Activated T-cell treated with anti-CD3 and anti-CD28 coated beads, Interleukin-2, amount 50 U/mL, for 24 hours (primary cell): ENCODE results near the gene IL20RB.

Experiments used
- DNase-seq: peaks from one replicate; pipeline ENCODE4 v3.0.0-alpha.2; 2020
- H3K27ac Mint-ChIP-seq: 2 replicates; pipeline ENCODE4 v1.8.0; 2020; ENCODE audit warnings: mild to moderate bottlenecking, mixed read lengths
- H3K27me3 Mint-ChIP-seq: 2 replicates; pipeline ENCODE4 v1.8.0; 2020; ENCODE audit warnings: mixed read lengths
- H3K36me3 Mint-ChIP-seq: 2 replicates; pipeline ENCODE4 v1.8.0; 2020; ENCODE audit warnings: low read depth, mixed read lengths
- H3K4me1 Mint-ChIP-seq: 2 replicates; pipeline ENCODE4 v1.8.0; 2020; ENCODE audit warnings: low read depth, mixed read lengths
- H3K4me3 Mint-ChIP-seq: 2 replicates; pipeline ENCODE4 v1.8.0; 2020; ENCODE audit warnings: mild to moderate bottlenecking, moderate library complexity, mixed read lengths
- H3K9me3 Mint-ChIP-seq: 2 replicates; pipeline ENCODE4 v1.8.0; 2020; ENCODE audit warnings: mixed read lengths

Gene IL20RB

GRCh38 chr3:137020315-137020714 lies 62.5 kb downstream of the IL20RB start:
- H3K27ac Mint-ChIP-seq: no peak overlapping the region
- DNase-seq: no peak
- no peak overlapping the region for H3K4me3 Mint-ChIP-seq
- no peaks in the 10 kb centered on the region for H3K36me3 Mint-ChIP-seq
- H3K9me3 Mint-ChIP-seq: no peaks in the 10 kb centered on the region
- H3K4me1 Mint-ChIP-seq: no peaks in the 10 kb centered on the region
- H3K27me3 Mint-ChIP-seq: no peaks in the 10 kb centered on the region

DNA sequence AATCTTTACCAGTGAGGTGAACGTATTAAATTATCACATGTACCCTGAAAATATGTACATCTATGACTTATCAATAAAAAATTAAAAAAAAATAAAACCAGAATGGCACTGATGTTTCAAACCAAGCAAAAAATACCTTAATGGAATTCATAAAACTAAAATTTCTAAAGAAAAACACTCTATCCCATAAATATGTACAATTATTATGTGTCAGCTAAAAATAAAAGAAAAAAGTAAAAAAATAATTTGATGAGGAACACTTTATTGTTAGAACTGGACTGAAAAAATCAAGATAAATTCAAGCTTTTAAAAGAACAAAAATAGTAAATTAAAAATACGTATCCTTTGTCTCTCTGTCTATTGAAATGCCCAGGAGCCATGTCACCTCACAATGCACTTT lies 63.1 kb downstream of the IL20RB start:
- no peaks in the 10 kb centered on the region for H3K27me3 Mint-ChIP-seq
- H3K4me3 Mint-ChIP-seq: no peak overlapping the region
- no peak for DNase-seq

GRCh38 chr3:137024348-137024747 lies 66.6 kb downstream of the IL20RB start:
- no peak for DNase-seq
- H3K36me3 Mint-ChIP-seq: no peaks in the 10 kb centered on the region
- H3K27ac Mint-ChIP-seq: no peak overlapping the region
- peaks cover 8% of the 10 kb centered on the region for H3K27me3 Mint-ChIP-seq
- no peak overlapping the region for H3K4me3 Mint-ChIP-seq
- H3K9me3 Mint-ChIP-seq: no peaks in the 10 kb centered on the region
- no peaks in the 10 kb centered on the region for H3K4me1 Mint-ChIP-seq

More for the DNA sequence above, 63.1 kb downstream of the IL20RB start:
- no peaks in the 10 kb centered on the region for H3K9me3 Mint-ChIP-seq
- H3K27ac Mint-ChIP-seq: no peak overlapping the region
- H3K36me3 Mint-ChIP-seq: no peaks in the 10 kb centered on the region
- H3K4me1 Mint-ChIP-seq: no peaks in the 10 kb centered on the region

GRCh38 chr3:137026701-137027100 lies 68.9 kb downstream of the IL20RB start:
- Mint-ChIP-seq H3K27ac (no peak overlapping the region), H3K4me1 (no peaks in the 10 kb centered on the region), H3K27me3 (peaks cover 20% of the 10 kb centered on the region), H3K9me3 (no peaks in the 10 kb centered on the region), H3K36me3 (no peaks in the 10 kb centered on the region), H3K4me3 (no peak overlapping the region)
- DNase-seq: no peak

GRCh38 chr3:137032465-137033120 lies 74.8 kb downstream of the IL20RB start:
- Mint-ChIP-seq H3K4me1 (peaks cover 6% of the 10 kb centered on the region), H3K27me3 (peaks cover 39% of the 10 kb centered on the region), H3K36me3 (no peaks in the 10 kb centered on the region), H3K9me3 (no peaks in the 10 kb centered on the region), H3K27ac (no peak overlapping the region), H3K4me3 (peak overlapping the region; percentile 58)
- peak; percentile 84 for DNase-seq

GRCh38 chr3:137035631-137036030 lies 77.8 kb downstream of the IL20RB start:
- Mint-ChIP-seq H3K36me3 (no peaks in the 10 kb centered on the region), H3K27ac (no peak overlapping the region), H3K4me3 (no peak overlapping the region), H3K4me1 (peaks cover 6% of the 10 kb centered on the region), H3K9me3 (no peaks in the 10 kb centered on the region), H3K27me3 (peaks cover 26% of the 10 kb centered on the region)
- no peak for DNase-seq

DNA sequence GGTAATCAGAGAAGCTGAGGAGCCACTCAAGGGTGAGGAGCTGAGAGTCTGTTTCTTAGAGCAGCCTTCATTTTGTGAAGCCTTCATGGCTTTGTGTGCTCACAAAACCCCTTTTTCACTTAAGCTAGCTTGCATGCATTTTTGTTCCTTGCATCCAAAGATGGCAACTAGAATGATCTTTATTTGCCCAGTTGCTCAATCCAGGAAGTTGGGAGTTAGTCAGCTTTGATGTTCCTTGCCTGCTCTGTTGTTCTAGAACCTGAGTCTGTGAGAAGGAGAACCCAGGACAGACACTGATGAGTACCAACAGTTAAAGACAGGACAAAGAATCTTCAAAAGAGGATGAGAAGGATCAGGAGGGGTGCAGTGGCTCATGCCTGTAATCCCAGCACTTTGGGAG lies 81.8 kb downstream of the IL20RB start:
- H3K4me3 Mint-ChIP-seq: no peak overlapping the region
- H3K4me1 Mint-ChIP-seq: no peaks in the 10 kb centered on the region
- no peak overlapping the region for H3K27ac Mint-ChIP-seq
- H3K27me3 Mint-ChIP-seq: peaks cover under 1% of the 10 kb centered on the region
- H3K9me3 Mint-ChIP-seq: no peaks in the 10 kb centered on the region
- no peak for DNase-seq
- no peaks in the 10 kb centered on the region for H3K36me3 Mint-ChIP-seq

DNA sequence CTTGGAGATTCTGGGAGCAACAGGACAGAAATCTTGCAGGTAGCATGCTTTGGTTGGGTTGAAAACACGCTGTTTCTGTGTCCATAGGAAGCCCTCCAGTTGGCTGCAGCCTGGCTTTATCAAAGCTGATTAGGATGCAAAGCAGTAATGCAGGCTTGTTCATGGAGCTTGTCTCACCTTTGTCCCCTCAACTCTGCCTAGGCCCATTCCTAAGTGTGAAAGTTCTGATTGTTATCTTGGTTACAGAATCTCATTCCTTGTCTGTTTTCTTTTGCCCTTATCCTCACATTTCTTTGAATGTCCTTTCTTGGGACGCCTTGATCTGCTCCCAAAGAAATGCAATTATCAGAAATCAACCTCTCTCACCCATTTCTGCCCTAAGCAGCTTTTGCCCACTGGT lies 83.5 kb downstream of the IL20RB start:
- H3K4me1 Mint-ChIP-seq: no peaks in the 10 kb centered on the region
- no peak overlapping the region for H3K4me3 Mint-ChIP-seq
- H3K9me3 Mint-ChIP-seq: no peaks in the 10 kb centered on the region
- H3K27me3 Mint-ChIP-seq: peaks cover 6% of the 10 kb centered on the region
- H3K36me3 Mint-ChIP-seq: no peaks in the 10 kb centered on the region
- no peak for DNase-seq
- no peak overlapping the region for H3K27ac Mint-ChIP-seq

DNA sequence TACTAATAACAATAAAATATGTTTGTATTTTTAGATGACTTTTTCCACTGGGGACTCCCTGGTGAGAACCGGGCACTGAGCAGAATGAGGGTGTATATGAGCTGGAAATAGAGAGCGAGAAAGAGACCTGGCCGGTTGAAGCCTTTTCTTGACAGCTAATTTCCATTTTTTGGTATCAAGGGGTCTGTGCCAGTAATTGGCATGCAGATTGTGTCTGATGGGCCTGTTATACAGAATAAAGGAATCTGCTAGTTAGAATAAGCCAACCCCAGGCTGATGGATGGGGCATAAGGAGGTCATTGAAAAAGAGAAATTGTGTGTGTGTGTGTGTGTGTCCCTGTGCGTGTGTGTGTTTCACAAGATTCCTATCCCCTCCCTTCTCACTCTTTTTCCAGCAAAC lies 83.9 kb downstream of the IL20RB start:
- no peak for DNase-seq
- no peaks in the 10 kb centered on the region for H3K9me3 Mint-ChIP-seq
- H3K36me3 Mint-ChIP-seq: no peaks in the 10 kb centered on the region
- no peaks in the 10 kb centered on the region for H3K4me1 Mint-ChIP-seq
- peaks cover 6% of the 10 kb centered on the region for H3K27me3 Mint-ChIP-seq
- H3K4me3 Mint-ChIP-seq: no peak overlapping the region
- H3K27ac Mint-ChIP-seq: no peak overlapping the region

DNA sequence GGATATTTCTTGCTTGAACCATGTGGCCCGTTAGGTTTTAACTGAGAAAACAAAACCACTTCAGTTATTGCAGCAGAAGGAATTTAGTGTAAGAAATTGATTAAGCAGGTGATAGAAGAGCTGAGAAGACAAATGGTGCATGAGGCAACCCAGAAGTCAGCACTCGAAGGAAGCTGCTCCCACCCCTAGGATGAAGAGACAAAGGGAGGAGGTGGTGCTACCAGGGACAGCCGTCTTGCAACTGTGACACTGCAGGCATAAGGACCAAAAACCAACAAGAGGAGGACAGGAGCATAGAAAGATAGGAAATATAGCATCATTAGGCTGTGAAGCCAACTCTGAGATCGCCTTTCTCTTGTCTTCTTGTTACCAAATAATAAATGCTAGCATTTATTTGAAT lies 89.0 kb downstream of the IL20RB start:
- Mint-ChIP-seq H3K4me1 (no peaks in the 10 kb centered on the region), H3K27ac (no peak overlapping the region), H3K27me3 (peaks cover 10% of the 10 kb centered on the region), H3K9me3 (no peaks in the 10 kb centered on the region), H3K36me3 (no peaks in the 10 kb centered on the region), H3K4me3 (no peak overlapping the region)
- DNase-seq: no peak

- H3K36me3 Mint-ChIP-seq: no peaks in the 10 kb centered on the region
- no peaks in the 10 kb centered on the region for H3K9me3 Mint-ChIP-seq
- H3K4me1 Mint-ChIP-seq: no peaks in the 10 kb centered on the region
- H3K27ac Mint-ChIP-seq: no peak overlapping the region
- H3K27me3 Mint-ChIP-seq: peaks cover 10% of the 10 kb centered on the region
- H3K4me3 Mint-ChIP-seq: no peak overlapping the region
- DNase-seq: no peak
These were observed 89.5 kb downstream of the IL20RB start for GRCh38 chr3:137047240-137047639.

GRCh38 chr3:137050281-137050680 lies 92.5 kb downstream of the IL20RB start:
- no peak for DNase-seq
- Mint-ChIP-seq H3K27ac (no peak overlapping the region), H3K9me3 (no peaks in the 10 kb centered on the region), H3K27me3 (peaks cover 4% of the 10 kb centered on the region), H3K36me3 (no peaks in the 10 kb centered on the region), H3K4me3 (no peak overlapping the region), H3K4me1 (no peaks in the 10 kb centered on the region)

DNA sequence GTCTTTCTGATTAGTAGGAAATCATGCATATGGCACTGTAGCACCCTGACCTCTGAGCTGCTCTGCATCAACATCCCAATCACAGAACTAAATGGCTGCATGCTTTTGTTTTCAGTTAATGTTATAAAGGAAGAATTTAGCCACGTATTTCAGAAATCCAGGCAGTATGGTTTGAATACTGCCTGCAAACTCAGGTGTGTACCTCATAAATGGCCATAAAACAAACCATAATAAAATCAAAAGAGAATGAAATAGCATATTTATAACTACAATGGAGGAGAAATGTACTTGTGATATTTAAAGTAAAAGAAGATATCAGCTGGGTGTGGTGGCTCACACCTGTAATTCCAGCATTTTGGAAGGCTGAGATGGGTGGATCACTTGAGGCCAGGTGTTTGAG lies 94.5 kb downstream of the IL20RB start:
- no peaks in the 10 kb centered on the region for H3K9me3 Mint-ChIP-seq
- no peaks in the 10 kb centered on the region for H3K4me1 Mint-ChIP-seq
- peaks cover 5% of the 10 kb centered on the region for H3K27me3 Mint-ChIP-seq
- no peak overlapping the region for H3K4me3 Mint-ChIP-seq
- no peak overlapping the region for H3K27ac Mint-ChIP-seq
- no peaks in the 10 kb centered on the region for H3K36me3 Mint-ChIP-seq
- DNase-seq: no peak
